NCI-H146 (cell line): ENCODE measurements around the gene MAGEA9B.
"Not testable (repeated sequence)": the region's sequence is repeated elsewhere in the genome, so short reads cannot be mapped to it uniquely, and the experiment has no call there.

Experiments used
- DNase-seq: peaks from one replicate; lab custom pipeline; 2025; lab: John Stamatoyannopoulos, UW

The MAGEA9B gene, protein sequence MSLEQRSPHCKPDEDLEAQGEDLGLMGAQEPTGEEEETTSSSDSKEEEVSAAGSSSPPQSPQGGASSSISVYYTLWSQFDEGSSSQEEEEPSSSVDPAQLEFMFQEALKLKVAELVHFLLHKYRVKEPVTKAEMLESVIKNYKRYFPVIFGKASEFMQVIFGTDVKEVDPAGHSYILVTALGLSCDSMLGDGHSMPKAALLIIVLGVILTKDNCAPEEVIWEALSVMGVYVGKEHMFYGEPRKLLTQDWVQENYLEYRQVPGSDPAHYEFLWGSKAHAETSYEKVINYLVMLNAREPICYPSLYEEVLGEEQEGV

DNA sequence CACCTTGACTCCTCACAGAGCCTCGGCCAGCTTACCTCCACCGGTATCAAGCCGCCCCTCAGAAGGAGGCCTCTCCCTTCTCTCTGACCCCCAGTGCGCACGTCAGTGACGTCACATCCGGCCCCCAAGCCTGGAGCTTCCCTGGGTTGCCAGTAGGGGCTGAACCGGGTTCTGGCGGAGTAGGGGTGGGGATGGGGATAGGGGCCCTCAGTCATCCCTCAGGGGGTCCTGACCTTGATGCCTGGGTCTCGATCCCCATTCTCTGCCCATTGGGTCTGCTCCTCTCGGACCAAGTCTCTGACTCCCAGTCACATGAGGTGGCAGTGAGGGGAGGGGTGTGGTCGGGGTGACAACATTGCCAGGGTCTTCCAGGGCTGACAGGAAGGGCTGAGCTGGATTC lies at the start of gene MAGEA9B:
Gene MAGEA9B, minus strand, starts transcription at position 101 of the 400 bp plus-strand sequence. CDS start 4,280 bp downstream, outside the sequence.
- DNase-seq: not testable (repeated sequence)

DNA sequence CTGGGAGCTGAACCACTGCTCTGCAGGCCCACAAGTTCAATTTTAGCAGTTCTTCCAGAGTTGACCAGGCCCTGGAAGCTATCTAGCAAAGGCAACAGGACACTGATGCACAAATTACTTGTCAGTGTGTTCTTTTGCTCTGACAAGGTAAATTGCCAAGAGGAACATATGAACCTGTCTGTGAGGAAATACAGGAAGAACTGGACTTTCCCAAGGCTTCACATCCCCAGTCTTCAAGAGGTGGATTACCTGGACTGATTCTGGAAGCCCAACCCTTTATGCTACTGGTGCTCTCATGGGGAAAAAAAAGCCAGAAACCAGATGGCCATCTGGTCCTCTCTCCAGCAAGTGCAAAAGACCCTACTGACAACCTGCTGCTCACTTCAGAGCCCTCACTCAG lies 46.3 kb upstream of the MAGEA9B start:
- no peak for DNase-seq

DNA sequence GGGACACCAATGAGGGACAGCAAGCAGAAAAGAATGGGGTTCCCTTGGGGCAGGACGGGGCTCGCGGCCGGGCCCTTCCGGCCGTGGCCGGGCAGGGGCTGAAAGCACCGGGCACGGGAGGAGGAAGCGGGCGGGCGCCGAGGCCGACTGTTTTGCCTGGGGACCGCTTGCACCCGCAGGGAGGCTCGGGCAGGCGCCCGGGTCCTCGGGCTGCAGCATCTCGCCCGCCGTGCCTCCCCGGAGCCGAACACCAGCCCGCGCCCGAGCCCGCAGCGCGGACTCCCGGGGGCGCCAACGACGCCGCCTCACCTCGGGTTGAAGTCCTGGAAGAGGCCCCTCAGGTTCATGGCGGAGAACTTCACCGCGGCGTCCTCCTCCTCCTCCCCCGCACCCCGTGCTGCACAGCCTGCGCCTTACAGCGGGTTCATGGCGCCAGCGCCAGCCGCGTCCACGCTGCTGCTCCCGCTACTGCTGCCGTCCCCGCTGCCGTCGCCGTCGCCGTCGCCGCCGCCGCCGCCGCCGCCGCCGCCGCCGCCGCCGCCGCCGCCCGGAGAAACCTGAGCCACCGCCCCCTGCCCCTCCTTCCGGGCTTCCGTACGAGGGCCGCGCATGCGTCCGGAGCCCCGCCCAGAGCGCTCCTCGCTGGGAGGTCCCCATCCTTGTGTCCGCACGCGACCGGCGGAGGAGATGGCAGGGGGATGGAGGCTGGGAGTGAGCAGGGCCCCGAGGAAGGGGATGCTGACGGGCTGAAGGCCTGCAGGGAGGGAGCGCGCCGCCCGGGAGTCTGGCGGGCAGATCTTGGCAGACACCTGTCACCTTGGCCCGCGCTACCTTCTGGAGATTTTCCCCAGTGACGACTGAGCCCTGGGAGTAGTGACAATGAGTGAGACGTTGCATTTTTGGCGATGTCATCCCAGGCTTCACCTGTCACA lies 44.2 kb upstream of the MAGEA9B start, which contains the start of gene TMEM185A:
Gene TMEM185A, minus strand, starts transcription at position 559 of the 932 bp plus-strand sequence. Its CDS starts 212 bp downstream, at position 347.
- DNase-seq: peak; percentile 76

DNA sequence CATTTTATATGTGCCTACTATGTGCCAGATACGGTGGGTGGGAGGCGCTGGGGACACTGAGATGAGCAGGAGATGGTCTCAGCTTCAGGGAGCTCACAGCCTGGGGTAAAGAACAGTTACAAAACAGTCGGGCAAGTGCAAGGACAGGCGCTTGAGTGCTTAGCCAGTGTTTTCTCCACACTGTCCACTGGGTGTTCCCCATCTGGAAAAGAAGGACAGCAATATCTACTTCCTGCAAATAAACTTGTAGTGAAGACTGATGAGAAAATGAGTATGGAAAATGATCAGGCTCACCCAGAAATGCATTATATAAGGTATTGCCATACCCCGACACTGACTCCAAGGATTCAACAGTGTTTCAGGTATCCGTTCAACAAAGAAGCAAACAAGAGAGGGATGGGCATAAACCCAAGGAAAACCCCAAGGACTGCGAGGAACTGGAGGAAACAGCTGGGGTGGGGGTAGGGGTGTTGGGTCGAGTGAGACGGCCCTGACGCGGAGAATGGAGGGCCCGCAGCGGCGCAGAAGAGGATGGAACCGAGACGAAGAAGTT lies 43.5 kb upstream of the MAGEA9B start:
- DNase-seq: peak; percentile 24

DNA sequence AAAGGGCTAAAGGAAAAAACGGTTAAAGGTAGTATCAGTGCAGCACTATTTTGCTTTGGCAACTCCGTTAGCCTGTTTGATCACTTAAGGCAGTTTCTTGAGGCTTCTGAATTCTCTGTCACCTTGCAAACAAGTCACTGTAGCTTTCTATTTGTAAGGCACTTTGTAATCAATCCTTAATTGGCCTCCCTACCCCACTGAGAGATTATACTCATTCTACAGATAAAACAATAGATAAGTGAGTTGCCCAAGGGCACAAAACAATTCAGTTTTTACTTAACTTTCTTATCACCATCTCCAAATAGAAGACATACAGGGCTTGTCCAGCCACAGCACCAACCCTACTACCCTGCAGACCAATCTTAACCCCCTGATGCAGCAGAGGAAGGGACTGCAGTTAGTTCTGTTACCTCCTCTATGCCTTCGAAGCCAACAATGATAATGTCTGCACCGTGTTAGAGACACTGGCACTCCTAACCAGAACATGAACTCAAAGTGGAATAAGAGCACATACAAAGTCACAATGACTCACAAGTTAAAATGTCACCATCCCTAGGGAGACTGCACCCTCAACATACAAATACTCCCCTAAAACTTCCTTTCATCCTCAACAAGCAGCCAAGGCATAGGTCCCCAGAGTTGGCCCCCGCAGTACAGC lies 42.6 kb upstream of the MAGEA9B start:
- DNase-seq: no peak

DNA sequence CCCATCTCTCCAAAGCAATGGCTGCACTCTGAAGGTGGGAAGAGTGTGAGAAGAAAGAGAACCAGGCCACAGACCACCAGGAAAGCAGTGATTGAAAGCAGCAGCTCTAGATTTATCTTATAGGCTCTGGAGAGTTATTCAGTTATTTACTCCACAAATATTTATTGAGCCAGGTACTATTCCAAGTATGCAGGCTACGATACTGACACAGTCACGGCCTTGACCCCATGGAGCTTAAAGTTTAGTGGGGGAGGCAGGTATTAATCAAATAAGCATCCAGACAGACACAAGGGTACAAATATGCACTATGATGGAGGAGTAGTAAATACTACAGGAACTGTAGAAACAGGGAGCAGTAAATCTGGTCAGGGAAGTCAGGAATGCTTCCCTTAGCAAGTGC lies 41.5 kb upstream of the MAGEA9B start:
- DNase-seq: no peak

DNA sequence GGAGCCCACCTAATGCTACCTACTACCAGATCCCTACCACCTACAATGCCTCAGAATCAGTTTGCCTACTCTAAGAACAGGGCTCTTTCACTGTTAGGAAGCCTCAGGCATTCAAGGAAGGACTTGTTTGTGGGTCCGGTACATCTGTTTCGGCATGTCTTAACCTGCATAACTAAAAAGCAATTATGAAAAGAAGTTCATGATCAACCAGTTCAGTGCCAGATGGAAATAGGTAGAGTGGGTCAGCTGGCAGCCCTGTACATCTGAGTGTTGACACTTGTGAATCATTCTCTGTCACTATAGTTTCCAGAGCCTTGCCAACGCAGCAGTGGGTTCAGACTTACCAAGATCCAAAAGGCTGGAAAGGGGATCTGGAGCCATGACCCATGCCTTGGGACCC lies 41.0 kb upstream of the MAGEA9B start:
- no peak for DNase-seq

DNA sequence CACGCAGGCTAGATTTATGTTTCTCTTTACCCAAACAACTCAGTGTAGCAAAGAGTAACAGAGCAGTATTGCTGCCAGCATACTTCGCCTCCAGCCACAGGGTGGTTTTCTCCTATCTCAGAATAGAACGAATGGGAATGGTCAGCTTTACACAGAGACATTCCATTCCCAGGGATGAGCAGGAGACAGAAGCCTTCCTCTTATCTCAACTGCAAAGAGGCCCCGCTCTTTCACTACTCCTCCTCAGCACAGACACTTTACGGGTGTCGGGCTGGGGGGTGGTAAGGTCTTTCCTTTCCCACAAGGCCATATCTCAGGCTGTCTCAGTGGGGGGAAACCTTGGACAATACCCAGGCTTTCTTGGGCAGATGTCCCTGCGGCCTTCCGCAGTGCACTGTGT lies 39.6 kb upstream of the MAGEA9B start:
- not testable (repeated sequence) for DNase-seq

DNA sequence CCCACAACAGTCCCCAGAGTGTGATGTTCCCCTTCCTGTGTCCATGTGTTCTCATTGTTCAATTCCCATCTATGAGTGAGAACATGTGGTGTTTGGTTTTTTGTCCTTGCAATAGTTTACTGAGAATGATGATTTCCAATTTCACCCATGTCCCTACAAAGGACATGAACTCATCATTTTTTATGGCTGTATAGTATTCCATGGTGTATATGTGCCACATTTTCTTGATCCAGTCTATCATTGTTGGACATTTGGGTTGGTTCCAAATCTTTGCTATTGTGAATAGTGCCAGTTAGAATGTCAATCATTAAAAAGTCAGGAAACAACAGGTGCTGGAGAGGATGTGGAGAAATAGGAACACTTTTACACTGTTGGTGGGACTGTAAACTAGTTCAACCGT lies 32.4 kb upstream of the MAGEA9B start:
- DNase-seq: not testable (repeated sequence)

DNA sequence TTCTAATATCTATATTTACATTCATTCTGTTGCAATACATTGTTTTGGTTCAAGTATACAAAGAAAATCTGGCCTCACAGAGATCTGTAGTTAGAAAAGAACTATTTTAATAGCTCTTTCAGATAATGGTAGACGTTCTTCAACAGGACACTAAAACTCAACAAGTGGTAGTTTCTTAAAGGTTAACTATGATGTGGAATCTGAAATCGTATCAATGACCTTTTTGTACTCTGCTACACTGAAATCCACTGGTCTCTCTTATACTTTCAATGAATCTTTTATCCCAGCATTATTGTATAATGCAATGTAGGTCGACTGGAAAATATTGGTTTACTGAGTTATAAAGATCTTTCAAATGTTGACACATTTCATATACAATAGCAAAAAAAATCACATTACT lies 31.6 kb upstream of the MAGEA9B start:
- no peak for DNase-seq

DNA sequence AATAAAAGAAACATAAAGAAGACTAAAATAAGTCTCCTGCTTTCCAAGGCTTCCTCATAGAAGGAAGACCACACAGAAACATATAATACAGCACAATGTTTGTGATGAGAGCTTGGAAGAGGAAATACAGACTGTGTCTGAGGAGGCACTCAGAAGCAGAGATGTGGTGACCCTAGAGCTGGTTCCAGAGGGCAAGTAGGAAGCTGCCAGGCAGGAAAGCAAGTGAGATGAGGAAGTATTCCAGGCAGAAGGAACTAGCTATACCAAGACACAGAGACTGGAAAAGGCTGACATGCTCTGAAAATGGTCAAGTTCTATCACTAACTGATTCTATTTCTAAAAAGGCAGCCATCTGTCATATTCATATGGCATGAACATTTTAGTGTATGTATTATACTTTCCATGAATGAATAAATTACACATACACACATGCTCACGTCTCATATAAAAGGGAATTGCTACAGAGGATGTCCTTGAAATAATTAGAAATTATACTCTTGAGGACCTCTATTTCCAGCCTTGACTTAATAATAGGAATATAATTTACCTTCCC lies 24.4 kb upstream of the MAGEA9B start:
- no peak for DNase-seq

DNA sequence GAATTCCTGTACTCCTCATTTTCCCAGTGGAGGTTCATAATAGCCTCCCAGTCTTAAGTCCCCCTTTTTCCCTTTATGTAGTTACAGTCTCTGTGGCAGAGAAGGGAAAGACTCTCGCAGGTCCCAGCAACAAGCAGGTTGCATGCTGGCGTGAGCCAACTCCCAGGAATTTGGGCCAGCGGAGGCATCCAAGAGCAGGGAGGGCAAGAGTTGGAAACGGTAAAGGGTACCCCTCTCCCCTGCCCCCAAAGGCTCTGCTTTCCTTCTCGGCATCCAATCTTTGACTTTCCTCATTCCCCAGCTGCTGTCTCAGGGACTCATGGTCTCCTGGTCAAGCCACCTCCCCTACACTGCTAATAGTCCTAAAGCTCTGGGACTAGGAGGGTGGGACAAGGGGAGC lies 23.3 kb upstream of the MAGEA9B start:
- no peak for DNase-seq

DNA sequence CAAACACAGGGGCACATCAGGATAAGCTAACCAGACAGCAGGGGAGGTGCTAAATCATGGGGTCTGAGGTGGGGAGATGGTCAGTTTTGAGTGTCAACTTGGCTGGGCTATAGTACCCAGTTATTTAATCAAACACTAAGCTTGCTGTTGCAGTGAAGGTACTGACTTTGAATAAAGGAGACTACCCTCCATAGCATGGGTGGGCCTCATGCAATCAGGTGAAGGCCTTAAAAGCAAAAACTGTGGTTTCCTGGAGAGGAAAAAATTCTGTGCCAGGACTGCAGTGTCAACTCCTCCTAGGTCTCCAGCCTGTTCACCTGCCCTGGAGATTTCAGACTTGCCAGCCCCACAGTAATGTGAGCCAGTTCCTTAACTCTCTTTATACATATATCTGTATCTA lies 20.4 kb upstream of the MAGEA9B start:
- DNase-seq: no peak

DNA sequence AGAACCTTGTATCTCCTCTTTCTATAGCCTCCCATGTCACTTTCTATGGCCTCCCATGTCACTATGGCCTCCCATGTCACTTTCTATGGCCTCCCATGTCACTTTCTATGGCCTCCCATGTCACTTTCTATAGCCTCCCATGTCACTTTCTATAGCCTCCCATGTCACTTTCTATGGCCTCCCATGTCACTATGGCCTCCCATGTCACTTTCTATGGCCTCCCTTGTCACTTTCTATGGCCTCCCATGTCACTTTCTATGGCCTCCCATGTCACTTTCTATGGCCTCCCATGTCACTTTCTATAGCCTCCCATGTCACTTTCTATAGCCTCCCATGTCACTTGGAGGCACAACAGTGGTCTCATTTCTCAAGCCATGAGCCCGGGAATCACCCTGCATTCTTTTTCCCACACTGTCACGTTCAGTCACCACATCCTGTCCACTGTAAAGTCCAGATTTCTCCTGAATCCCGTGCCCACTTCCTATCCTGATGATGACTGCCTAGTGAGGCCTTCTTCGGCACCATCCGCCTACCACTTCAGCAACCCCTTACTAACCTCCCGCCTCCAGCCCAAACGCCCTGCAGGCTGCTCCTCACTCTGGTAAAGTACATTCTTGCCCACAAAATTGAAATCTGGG lies 18.1 kb upstream of the MAGEA9B start:
- DNase-seq: not testable (repeated sequence)

DNA sequence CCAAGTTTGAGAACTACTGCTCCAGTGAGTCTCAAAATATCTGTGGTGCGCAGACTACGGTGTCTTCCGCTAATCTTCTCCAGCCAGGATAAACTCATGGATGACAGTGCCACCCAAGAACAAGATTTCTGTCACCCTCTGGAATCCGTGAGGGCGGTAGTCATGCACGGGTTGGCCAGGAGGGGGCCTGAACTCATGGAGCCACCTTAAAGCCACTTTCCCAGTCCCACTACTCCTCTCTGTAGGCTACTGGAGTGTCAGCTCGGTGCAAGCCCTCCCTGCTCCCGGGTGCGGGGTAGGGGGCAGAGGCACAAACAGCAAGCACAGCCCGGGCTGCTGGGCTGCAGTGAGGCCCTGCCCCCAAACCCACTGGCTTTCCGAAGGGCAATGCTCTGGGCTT lies 11.3 kb upstream of the MAGEA9B start:
- DNase-seq: not testable (repeated sequence)

DNA sequence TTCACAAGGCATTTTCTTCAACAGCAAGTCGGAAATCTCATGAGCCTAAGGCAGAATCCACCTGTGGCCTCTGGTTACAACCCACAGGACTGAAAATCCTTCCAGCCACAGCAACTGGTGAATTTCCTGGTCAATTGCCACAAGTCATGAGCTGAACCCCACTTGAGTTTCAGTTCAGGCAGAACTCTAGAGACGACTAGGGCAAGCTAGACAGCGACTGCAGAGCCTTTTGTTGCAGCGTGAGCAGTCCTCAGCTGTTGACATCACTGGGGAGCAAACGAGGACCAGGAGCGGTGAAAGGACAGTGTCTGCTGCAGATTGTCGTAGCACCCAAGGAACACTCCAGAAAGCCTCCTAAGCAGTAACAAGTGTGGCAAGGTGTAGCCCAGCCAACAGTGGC lies 8.7 kb upstream of the MAGEA9B start:
- not testable (repeated sequence) for DNase-seq

DNA sequence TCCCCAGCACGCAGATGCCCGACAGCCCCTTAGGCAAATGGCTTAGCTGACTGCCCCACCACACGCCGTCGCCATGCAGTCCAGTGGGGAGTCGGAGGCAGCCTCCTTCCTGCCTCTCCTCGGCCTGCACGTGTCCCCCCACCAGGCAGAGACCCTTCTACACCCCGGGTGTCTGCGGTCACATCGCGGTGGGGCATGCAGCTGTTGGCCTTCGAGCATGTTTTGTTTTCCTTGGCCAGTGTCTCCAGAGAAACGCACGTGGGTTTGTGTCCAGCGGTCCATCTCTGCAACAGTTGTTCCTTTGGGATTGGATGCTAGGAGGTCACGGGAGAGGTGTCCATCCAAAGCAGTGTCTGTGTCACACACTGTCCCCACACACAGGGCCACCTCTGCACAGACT lies 8.0 kb upstream of the MAGEA9B start, which contains the start of gene HSFX2:
Gene HSFX2, minus strand, starts transcription at position 101 of the 400 bp plus-strand sequence. CDS start 614 bp downstream, outside the sequence.
- DNase-seq: not testable (repeated sequence)

DNA sequence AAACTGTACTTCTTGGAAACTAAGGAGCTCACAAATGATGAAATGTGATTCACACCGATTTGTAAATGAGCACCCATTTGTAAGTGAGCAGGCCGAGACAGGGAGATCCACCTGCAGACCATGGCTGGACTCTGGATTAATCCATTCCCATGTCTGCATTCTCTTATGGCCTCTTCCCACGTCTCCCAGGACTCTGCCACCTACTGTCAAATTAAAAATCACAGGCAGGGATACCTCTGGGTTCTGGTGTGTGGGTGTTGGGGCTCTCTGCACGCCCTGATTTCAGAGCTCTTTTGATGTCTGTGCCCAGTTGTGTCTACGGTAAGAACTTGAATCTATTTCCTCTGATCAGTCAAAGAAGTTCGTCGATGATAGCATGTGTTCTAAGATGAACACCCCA lies 3.7 kb upstream of the MAGEA9B start:
- not testable (repeated sequence) for DNase-seq

DNA sequence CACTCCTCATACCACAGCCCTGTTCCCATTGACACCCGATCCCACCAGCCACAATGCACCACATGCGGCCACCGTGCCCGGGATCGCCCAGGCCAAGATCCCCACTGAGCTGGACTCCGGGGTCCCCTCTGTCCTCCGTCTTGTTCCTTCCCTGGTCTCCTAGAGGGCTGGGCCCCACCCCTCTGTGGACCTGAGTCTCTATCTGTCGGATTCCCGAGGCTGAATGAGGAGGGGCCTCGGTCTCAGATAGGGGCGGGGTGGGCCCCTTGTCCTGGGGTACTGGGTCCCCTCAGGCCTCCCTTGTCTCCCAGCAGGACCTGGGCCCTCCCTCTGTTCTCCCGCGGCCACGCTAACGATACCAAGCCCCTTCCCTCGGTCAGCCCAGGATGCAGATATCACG lies 1.6 kb downstream of the MAGEA9B start:
- not testable (repeated sequence) for DNase-seq

DNA sequence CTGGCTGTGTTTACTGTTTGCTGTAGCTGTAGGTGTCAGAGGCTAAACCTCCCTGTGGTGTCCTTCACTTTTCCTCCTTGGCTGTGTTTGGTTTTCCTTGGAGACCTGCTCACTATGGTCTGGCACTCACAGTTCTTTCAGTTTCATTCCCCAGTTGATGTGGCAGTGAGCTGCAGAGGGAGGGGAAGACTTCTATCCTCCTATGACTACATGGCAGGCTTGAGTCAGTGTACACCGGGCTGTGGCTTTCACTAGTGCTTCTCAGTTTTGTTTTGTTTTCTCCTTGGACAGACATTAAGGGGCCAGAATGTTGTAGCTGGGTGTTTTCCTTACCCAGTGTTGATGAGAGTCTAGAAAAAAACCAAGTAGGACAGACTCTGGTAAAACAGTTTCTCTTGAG lies 13.8 kb downstream of the MAGEA9B start:
- DNase-seq: not testable (repeated sequence)

DNA sequence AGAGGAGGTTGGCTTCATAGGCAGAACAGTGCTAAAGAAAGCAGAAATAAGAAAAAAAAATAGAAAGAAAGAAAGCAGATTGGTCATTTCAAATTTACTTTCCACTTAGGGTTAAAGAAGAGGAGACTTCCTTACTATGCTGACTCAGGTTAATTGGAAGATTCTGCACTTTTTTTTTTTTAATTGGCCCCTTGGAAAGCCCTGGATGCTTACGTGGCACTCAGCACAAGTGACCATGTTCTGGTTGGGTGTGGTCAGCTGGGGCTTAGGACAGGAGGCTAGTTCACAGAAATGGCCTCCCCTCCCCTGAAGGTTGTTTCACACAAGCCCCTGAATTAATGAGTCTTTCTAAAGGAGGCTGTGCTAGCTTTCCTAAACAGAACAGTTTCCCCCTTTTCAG lies 14.5 kb downstream of the MAGEA9B start:
- DNase-seq: no peak
